Neuron (in vitro differentiated cells): Measurements from ENCODE around the gene ZFAND3.

Experiments
- H2AFZ ChIP-seq: one replicate; pipeline ENCODE4 v1.6.1; 2013; ENCODE audit warnings: low read depth, mild to moderate bottlenecking, inconsistent platforms, low read length, moderate library complexity
- H3K27me3 ChIP-seq: one replicate; pipeline ENCODE4 v1.6.1; 2013; ENCODE audit warnings: low read length; ENCODE audit not compliant: insufficient read depth
- H3K36me3 ChIP-seq: one replicate; pipeline ENCODE4 v1.6.1; 2013; ENCODE audit warnings: low read length; ENCODE audit not compliant: insufficient read depth
- H3K4me1 ChIP-seq: one replicate; pipeline ENCODE4 v1.6.1; 2013; ENCODE audit warnings: low read length; ENCODE audit not compliant: insufficient read depth
- H3K4me3 ChIP-seq: 2 replicates; pipeline ENCODE4 v1.5.1; 2013; ENCODE audit warnings: mild to moderate bottlenecking, low read length, moderate library complexity
- H3K9me3 ChIP-seq: one replicate; pipeline ENCODE4 v1.6.1; 2013; ENCODE audit warnings: low read length

ZFAND3 gene

GRCh38 chr6:38162493-38163185 lies 343.1 kb downstream of the ZFAND3 start:
- Histone ChIP-seq H3K9me3 (peaks cover 5% of the 10 kb centered on the region), H2AFZ (no peak overlapping the region), H3K4me1 (no peaks in the 10 kb centered on the region), H3K4me3 (no peak overlapping the region), H3K27me3 (no peaks in the 10 kb centered on the region), H3K36me3 (no peaks in the 10 kb centered on the region)

- Histone ChIP-seq H2AFZ (no peak overlapping the region), H3K9me3 (peaks cover 5% of the 10 kb centered on the region), H3K4me3 (no peak overlapping the region), H3K36me3 (no peaks in the 10 kb centered on the region), H3K27me3 (no peaks in the 10 kb centered on the region), H3K4me1 (no peaks in the 10 kb centered on the region)
Measured at GRCh38 chr6:38163186-38164130, 343.9 kb downstream of the ZFAND3 start.

GRCh38 chr6:38164131-38164481 lies 344.6 kb downstream of the ZFAND3 start:
- Histone ChIP-seq H2AFZ (no peak overlapping the region), H3K4me1 (no peaks in the 10 kb centered on the region), H3K27me3 (no peaks in the 10 kb centered on the region), H3K36me3 (no peaks in the 10 kb centered on the region), H3K4me3 (no peak overlapping the region), H3K9me3 (peaks cover 5% of the 10 kb centered on the region)

GRCh38 chr6:38164671-38165108 lies 345.2 kb downstream of the ZFAND3 start:
- H3K4me3 ChIP-seq = no peak overlapping the region
- no peaks in the 10 kb centered on the region for H3K36me3 ChIP-seq
- peaks cover 5% of the 10 kb centered on the region for H3K9me3 ChIP-seq
- H2AFZ ChIP-seq = no peak overlapping the region
- H3K4me1 ChIP-seq = no peaks in the 10 kb centered on the region
- no peaks in the 10 kb centered on the region for H3K27me3 ChIP-seq

- H3K36me3 ChIP-seq = no peaks in the 10 kb centered on the region
- H3K4me3 ChIP-seq = no peak overlapping the region
- H3K27me3 ChIP-seq = no peaks in the 10 kb centered on the region
- H2AFZ ChIP-seq = no peak overlapping the region
- no peaks in the 10 kb centered on the region for H3K9me3 ChIP-seq
- H3K4me1 ChIP-seq = peaks cover 7% of the 10 kb centered on the region
Measured at GRCh38 chr6:38166411-38167240, 347.1 kb downstream of the ZFAND3 start.

- Histone ChIP-seq H3K4me1 (peaks cover 7% of the 10 kb centered on the region), H2AFZ (no peak overlapping the region), H3K27me3 (no peaks in the 10 kb centered on the region), H3K4me3 (no peak overlapping the region), H3K9me3 (no peaks in the 10 kb centered on the region), H3K36me3 (no peaks in the 10 kb centered on the region)
Measured at GRCh38 chr6:38167598-38167997, 348.1 kb downstream of the ZFAND3 start.

- Histone ChIP-seq H3K36me3 (no peaks in the 10 kb centered on the region), H3K4me3 (no peak overlapping the region), H3K27me3 (no peaks in the 10 kb centered on the region), H3K4me1 (peaks cover 7% of the 10 kb centered on the region), H3K9me3 (no peaks in the 10 kb centered on the region), H2AFZ (no peak overlapping the region)
Measured at GRCh38 chr6:38168126-38168525, 348.6 kb downstream of the ZFAND3 start.

GRCh38 chr6:38168699-38169098 lies 349.2 kb downstream of the ZFAND3 start:
- no peaks in the 10 kb centered on the region for H3K36me3 ChIP-seq
- H3K9me3 ChIP-seq = no peaks in the 10 kb centered on the region
- no peak overlapping the region for H3K4me3 ChIP-seq
- H2AFZ ChIP-seq = no peak overlapping the region
- H3K4me1 ChIP-seq = peaks cover 7% of the 10 kb centered on the region
- no peaks in the 10 kb centered on the region for H3K27me3 ChIP-seq

- Histone ChIP-seq H3K36me3 (no peaks in the 10 kb centered on the region), H2AFZ (no peak overlapping the region), H3K4me3 (no peak overlapping the region), H3K4me1 (peaks cover 7% of the 10 kb centered on the region), H3K27me3 (no peaks in the 10 kb centered on the region), H3K9me3 (no peaks in the 10 kb centered on the region)
Measured at GRCh38 chr6:38169221-38169976, 349.9 kb downstream of the ZFAND3 start.

- Histone ChIP-seq H2AFZ (no peak overlapping the region), H3K36me3 (peaks cover 3% of the 10 kb centered on the region), H3K4me3 (no peak overlapping the region), H3K4me1 (peaks cover 7% of the 10 kb centered on the region), H3K27me3 (no peaks in the 10 kb centered on the region), H3K9me3 (no peaks in the 10 kb centered on the region)
Measured at GRCh38 chr6:38169977-38170526, 350.5 kb downstream of the ZFAND3 start.

- H3K4me3 ChIP-seq = no peak overlapping the region
- H3K36me3 ChIP-seq = peaks cover 3% of the 10 kb centered on the region
- no peak overlapping the region for H2AFZ ChIP-seq
- H3K27me3 ChIP-seq = no peaks in the 10 kb centered on the region
- H3K9me3 ChIP-seq = no peaks in the 10 kb centered on the region
- H3K4me1 ChIP-seq = peaks cover 7% of the 10 kb centered on the region
Measured at GRCh38 chr6:38170666-38171355, 351.3 kb downstream of the ZFAND3 start.
